HG02571 (cell line): ENCODE data around the gene SIM2.
"Not testable (repeated sequence)": the region's sequence is repeated elsewhere in the genome, so short reads cannot be mapped to it uniquely, and the experiment has no call there.

ENCODE experiments used
- ATAC-seq: cut with Tn5 transposase; IDR thresholded peaks from one replicate; pipeline ENCODE4 v1.9.1; 2021; ENCODE audit warnings: mild to moderate bottlenecking, moderate library complexity; ENCODE audit not compliant: unreplicated experiment

Gene SIM2, protein sequence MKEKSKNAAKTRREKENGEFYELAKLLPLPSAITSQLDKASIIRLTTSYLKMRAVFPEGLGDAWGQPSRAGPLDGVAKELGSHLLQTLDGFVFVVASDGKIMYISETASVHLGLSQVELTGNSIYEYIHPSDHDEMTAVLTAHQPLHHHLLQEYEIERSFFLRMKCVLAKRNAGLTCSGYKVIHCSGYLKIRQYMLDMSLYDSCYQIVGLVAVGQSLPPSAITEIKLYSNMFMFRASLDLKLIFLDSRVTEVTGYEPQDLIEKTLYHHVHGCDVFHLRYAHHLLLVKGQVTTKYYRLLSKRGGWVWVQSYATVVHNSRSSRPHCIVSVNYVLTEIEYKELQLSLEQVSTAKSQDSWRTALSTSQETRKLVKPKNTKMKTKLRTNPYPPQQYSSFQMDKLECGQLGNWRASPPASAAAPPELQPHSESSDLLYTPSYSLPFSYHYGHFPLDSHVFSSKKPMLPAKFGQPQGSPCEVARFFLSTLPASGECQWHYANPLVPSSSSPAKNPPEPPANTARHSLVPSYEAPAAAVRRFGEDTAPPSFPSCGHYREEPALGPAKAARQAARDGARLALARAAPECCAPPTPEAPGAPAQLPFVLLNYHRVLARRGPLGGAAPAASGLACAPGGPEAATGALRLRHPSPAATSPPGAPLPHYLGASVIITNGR

DNA sequence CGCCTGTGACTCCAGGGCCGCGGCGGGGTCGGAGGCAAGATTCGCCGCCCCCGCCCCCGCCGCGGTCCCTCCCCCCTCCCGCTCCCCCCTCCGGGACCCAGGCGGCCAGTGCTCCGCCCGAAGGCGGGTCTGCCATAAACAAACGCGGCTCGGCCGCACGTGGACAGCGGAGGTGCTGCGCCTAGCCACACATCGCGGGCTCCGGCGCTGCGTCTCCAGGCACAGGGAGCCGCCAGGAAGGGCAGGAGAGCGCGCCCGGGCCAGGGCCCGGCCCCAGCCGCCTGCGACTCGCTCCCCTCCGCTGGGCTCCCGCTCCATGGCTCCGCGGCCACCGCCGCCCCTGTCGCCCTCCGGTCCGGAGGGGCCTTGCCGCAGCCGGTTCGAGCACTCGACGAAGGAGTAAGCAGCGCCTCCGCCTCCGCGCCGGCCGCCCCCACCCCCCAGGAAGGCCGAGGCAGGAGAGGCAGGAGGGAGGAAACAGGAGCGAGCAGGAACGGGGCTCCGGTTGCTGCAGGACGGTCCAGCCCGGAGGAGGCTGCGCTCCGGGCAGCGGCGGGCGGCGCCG is at the start of gene SIM2:
TSS of gene SIM2 (plus strand) at position 135 of the 565 bp plus-strand sequence. CDS start 632 bp downstream, outside the sequence.
- no peak for ATAC-seq

GRCh38 chr21:36654324-36654723 is 44.6 kb upstream of the SIM2 start:
- ATAC-seq = no peak

GRCh38 chr21:36654796-36655325 is 44.1 kb upstream of the SIM2 start:
- no peak for ATAC-seq

GRCh38 chr21:36656138-36656537 is 42.8 kb upstream of the SIM2 start:
- ATAC-seq = no peak

GRCh38 chr21:36657290-36657689 is 41.6 kb upstream of the SIM2 start:
- ATAC-seq = not testable (repeated sequence)

GRCh38 chr21:36657999-36658398 is 40.9 kb upstream of the SIM2 start:
- no peak for ATAC-seq

DNA sequence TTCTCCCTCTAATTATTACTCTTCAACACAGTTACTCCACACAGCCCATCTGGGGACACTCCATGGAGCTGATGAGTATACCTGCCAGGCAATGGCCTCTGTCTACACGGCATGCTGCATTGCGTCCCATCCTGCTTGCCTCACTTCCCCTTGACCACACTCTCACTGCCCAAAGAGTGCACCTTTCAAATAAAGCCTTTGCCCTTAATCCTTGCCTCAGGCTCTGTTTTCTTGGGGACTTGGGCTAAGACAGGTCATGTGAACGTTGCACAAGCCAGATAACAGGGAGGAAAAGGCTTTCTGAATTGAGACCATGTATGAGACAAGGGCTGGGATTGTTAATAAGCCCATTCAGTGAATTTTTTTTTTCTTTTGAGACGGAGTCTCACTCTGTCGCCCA is 40.0 kb upstream of the SIM2 start:
- ATAC-seq = no peak

- no peak for ATAC-seq
Measured at GRCh38 chr21:36661511-36662309, 37.2 kb upstream of the SIM2 start.

DNA sequence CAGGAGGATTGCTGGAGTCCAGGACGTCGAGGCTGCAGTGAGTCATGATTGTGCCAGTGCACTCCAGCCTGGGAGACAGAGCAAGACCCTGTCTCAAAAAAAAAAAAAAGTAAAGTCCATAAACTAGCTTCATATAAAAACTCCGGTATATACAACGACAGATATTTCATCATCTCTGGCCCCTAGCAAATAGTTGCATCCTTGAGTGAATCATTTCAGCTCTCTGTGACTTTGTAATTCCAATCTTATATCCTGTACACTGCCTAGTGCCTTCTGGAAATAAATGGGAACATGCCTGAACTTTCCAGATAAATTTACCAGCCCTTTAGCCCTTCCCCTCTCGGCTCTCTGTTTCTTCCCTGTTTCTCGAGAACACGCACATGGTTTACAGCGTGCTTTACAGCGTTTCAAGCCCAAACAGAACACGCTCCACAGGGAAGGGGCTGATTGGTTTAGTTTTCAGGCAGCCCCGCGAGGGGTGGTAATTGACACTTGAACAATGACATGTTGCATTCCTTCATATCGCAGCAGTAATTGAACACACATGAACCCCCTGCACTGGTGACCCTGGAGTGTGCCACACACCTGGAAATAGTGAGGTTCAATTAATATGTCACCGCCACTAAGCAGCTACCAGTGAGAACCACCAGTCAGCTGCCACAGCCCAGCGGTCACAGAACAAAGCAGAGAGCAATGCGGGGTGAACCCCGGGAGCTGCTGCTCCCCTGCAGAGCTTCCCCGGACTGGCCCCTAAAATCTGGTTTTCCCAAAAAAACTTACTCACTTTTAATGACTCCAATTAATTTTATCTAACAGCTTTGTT is 35.7 kb upstream of the SIM2 start:
- no peak for ATAC-seq

DNA sequence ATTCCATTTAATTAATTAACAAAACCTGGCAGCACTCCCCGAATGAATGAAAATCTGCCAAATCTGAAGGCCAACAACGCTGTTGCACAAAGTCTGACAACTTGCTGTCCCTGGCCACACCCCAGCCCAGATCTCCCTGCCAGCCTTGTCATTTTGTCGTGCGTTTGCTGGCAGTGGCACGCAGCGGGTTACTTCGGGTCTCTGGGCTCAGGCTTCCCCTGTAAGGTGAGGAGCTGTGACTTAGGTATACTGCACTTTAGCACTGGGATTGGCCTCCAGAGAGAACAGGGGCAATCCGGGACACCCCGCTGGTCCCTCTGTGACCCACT is 34.3 kb upstream of the SIM2 start:
- no peak for ATAC-seq

- ATAC-seq = no peak
Measured at GRCh38 chr21:36665806-36666205, 33.1 kb upstream of the SIM2 start.

GRCh38 chr21:36668713-36669112 is 30.2 kb upstream of the SIM2 start:
- no peak for ATAC-seq

- no peak for ATAC-seq
Measured at GRCh38 chr21:36671836-36672235, 27.1 kb upstream of the SIM2 start.

GRCh38 chr21:36672296-36672695 is 26.6 kb upstream of the SIM2 start:
- ATAC-seq = not testable (repeated sequence)

- ATAC-seq = no peak
Measured at GRCh38 chr21:36672737-36673136, 26.2 kb upstream of the SIM2 start.

GRCh38 chr21:36676039-36676950 is 22.6 kb upstream of the SIM2 start:
- no peak for ATAC-seq

- no peak for ATAC-seq
Measured at GRCh38 chr21:36677443-36677842, 21.5 kb upstream of the SIM2 start.

DNA sequence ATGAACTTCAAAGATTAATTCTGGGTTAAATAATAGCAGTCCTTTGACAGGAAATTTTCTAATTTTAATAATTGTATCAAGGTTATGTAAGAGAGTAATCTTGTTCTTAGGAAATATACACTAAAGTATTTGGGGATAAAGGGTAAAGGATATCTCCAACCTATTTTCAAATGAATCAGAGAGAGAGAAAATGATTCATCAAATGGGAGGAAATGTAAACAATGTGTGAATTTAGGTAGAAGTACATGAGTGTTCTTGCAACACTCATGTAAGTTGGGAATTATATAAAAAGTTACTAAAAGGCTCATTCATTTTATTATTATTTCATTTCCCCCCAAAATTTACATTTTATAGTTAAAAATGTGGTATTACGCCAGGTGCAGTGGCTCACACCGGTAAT is 20.4 kb upstream of the SIM2 start:
- ATAC-seq = no peak

DNA sequence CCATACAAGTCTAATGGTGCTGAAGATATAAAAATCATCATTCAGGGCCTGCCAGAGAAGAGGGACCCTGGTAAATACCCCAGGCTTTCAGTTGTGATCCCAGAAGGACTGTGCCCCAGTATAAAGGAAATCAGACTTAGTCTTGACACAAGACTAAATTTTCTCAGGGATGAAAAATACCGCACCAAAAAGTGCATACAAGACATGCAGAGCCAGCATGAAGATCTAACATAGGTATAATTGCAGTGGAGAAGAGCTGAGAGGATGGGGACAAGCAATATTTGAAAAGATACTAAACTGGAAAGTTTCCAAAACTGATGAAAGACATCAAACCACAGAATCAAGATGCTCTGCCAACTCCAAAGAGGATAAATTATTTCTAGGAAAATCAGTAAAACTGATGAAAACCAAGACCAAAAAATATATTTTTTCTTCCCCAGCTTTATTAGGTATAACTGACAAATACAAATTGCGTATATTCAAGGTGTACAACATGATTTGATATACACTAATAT is 17.7 kb upstream of the SIM2 start:
- no peak for ATAC-seq
